Fibroblast of gingiva (primary cell): Measurements from ENCODE around the gene LRP2BP.

ENCODE experiments used
- DNase-seq: peaks from one replicate; pipeline ENCODE4 v3.0.0-alpha.2; 2011; ENCODE audit warnings: low read depth

The LRP2BP gene

GRCh38 chr4:185395238-185395955 is at the start of gene LRP2BP:
LRP2BP (minus strand) TSS chr4:185395924; CDS start chr4:185378186, 17,738 bp downstream.
- DNase-seq, result no peak

GRCh38 chr4:185445209-185445608 is 49.5 kb upstream of the LRP2BP start:
- DNase-seq, result no peak

GRCh38 chr4:185441479-185441878 is 45.8 kb upstream of the LRP2BP start:
- no peak for DNase-seq

GRCh38 chr4:185437809-185438208 is 42.1 kb upstream of the LRP2BP start:
- no peak for DNase-seq

- DNase-seq, result no peak
These were observed 39.7 kb upstream of the LRP2BP start for GRCh38 chr4:185435466-185435865.

GRCh38 chr4:185429660-185430059 is 33.9 kb upstream of the LRP2BP start:
- no peak for DNase-seq

GRCh38 chr4:185426960-185427688 is 31.4 kb upstream of the LRP2BP start:
- no peak for DNase-seq

- DNase-seq, result peak; percentile 86
These were observed 30.1 kb upstream of the LRP2BP start, which contains the start of gene UFSP2 for GRCh38 chr4:185425647-185426352. UFSP2 (minus strand) TSS chr4:185425964; CDS start chr4:185425868, 96 bp downstream.

- no peak for DNase-seq
These were observed 29.4 kb upstream of the LRP2BP start for GRCh38 chr4:185424905-185425646.

- peak; percentile 8 for DNase-seq
These were observed 25.8 kb upstream of the LRP2BP start for GRCh38 chr4:185421366-185422124.

GRCh38 chr4:185416955-185417354 is 21.2 kb upstream of the LRP2BP start:
- DNase-seq, result no peak

- no peak for DNase-seq
These were observed 16.7 kb upstream of the LRP2BP start for GRCh38 chr4:185412412-185412811.

GRCh38 chr4:185411849-185412248 is 16.1 kb upstream of the LRP2BP start:
- no peak for DNase-seq

- DNase-seq, result no peak
These were observed 12.7 kb upstream of the LRP2BP start for GRCh38 chr4:185408432-185408831.

- no peak for DNase-seq
These were observed 9.7 kb upstream of the LRP2BP start for GRCh38 chr4:185405296-185405999.

- DNase-seq, result no peak
These were observed 8.3 kb upstream of the LRP2BP start for GRCh38 chr4:185404031-185404430.

- DNase-seq, result no peak
These were observed 3.7 kb upstream of the LRP2BP start for GRCh38 chr4:185399466-185399865.

- DNase-seq, result no peak
These were observed 2.9 kb upstream of the LRP2BP start for GRCh38 chr4:185398618-185399017.

- no peak for DNase-seq
These were observed 1.1 kb upstream of the LRP2BP start, which contains the start of gene ANKRD37 for GRCh38 chr4:185396724-185397385. ANKRD37 (plus strand) TSS chr4:185396841; CDS start chr4:185396924, 83 bp downstream.
